Activated T-cell treated with anti-CD3 and anti-CD28 coated beads for 4 hours (primary cell): Measurements from ENCODE around the gene ASTN1.

Source experiments
- DNase-seq: peaks from one replicate; pipeline ENCODE4 v3.0.0-alpha.2; 2020

ASTN1 gene

DNA sequence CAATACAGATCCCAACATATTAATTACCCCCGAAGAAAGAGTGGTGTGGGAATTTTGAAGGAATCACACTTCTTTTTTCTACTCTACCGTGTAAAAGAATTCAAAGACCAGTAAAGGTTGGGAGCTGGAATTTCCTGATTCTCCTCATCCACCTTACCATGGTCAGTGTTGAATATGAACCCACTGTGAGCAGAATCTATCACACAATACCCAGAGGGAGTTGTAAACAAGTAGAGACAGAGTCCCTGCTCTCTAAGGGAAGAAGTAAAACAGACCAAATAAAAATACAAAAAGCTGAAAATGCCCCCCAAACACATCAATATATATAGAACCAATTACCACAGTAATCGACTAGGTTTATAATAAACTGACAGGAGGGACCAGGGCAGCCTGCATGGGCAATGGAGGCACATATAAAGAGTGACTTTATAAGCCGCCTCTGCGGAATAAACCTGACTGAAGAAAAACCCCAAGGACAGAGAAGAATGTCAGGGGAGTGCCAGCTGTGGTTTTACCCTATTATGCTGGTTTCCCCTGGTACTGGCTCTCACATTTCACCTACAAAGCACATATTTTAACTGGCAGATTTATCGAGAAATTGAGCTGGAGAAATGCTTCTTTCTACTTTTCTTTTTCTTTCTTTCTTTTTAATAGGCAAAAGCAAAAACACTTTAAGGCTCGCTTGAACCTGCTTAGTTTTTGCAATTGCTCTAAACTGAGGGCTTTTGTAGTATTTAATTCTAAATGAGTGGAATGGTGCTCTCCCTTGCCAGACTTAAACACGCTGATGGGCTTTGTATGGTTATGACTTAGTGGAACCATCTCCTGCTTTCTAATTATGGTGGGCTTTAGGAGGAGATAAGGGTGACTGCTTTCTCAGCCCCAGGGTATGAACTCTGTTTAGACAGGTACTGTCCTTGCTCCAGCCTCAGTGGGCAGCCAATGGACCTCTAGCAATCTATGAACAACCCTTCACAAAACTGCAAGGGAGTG lies 244.8 kb downstream of the ASTN1 start:
- no peak for DNase-seq

DNA sequence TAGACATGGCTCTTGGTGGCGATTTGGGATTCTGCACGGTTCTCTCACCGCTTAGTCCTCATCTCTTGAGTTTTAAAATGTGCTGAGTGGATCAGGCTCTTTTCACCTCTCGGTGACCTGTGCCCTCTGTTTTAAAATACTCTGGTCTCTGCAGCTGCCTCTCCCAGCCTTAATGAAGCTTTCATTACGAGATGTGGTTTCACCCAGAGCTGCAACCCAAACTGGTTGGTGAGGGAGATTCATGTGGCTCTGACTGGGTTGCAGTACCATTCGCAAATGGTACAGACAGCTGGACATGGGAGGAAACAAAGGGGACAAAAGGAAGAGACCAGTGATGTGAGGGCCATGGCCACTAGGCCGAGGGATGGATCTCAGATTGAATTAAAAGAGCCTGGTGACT lies 258.9 kb downstream of the ASTN1 start:
- DNase-seq, result no peak

DNA sequence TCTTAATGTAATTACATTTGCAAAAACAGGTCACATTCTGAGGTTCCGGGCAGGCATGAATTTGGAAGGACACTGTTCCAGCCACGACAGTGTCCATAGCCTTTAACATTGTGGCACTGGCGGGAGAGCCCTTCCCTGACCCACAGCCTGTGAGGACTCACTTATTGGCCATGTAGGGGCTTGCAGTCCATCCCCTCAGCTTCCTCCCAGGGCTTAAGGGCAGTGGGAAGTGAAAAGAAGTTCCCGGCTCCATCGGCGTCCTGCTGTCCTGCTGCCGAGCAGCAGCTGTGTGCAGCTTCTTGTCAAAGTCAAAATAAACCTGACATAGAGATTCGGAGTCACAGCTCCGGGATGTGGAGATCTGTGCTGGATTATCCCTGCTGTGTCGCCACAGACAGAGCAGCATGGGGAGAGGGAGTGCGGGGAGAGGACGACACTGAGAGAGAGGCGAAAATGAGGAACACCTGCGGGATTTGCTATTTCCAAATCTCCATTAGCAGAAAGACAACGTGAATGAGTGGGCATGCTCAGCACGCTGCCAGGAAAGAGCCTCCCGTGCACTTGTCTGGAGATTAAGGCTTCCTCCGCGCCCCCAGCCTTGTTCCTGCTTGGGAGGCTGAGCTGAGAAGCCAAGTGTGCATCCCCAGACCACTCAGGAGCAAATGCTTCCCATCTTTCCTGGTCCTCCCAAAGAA lies 260.3 kb downstream of the ASTN1 start:
- no peak for DNase-seq

DNA sequence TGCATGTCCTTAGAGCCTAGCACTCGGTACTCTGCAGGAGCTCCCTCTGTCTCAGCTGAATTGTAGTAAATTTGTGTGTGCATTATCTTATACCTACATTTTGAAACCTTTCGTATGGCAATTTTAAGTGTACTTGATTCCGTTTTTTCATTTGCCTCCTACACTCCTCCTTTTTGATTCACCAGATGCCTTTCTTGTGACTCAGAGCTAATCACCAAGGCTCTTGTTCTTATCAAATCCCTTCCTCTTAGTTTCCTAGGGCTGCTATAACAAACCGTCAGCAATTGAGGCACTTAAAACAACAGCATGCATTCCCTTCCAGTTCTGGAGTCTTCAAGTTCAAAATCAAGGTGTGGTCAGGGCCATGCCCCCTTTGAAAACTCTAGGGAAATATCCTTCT lies 261.0 kb downstream of the ASTN1 start:
- DNase-seq, result no peak

DNA sequence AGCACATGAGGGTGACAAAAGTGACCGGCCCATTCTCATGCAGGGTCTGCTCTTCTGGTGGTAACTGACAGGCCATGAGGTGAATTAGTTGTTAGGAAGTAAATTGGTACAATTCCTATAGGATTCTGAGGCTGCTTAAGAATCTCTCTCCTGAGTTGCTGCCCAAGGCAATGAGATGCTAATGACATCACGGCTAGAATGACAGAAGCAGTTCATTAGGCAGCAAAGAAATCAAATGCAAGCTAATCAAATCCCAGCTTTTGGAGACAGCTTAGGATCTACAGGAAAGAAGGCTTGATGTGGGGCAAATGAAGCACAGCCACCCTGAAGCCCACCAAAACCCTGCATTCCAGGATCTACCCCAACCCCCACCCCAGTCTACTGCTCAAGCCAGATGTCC lies 265.2 kb downstream of the ASTN1 start:
- DNase-seq, result no peak

DNA sequence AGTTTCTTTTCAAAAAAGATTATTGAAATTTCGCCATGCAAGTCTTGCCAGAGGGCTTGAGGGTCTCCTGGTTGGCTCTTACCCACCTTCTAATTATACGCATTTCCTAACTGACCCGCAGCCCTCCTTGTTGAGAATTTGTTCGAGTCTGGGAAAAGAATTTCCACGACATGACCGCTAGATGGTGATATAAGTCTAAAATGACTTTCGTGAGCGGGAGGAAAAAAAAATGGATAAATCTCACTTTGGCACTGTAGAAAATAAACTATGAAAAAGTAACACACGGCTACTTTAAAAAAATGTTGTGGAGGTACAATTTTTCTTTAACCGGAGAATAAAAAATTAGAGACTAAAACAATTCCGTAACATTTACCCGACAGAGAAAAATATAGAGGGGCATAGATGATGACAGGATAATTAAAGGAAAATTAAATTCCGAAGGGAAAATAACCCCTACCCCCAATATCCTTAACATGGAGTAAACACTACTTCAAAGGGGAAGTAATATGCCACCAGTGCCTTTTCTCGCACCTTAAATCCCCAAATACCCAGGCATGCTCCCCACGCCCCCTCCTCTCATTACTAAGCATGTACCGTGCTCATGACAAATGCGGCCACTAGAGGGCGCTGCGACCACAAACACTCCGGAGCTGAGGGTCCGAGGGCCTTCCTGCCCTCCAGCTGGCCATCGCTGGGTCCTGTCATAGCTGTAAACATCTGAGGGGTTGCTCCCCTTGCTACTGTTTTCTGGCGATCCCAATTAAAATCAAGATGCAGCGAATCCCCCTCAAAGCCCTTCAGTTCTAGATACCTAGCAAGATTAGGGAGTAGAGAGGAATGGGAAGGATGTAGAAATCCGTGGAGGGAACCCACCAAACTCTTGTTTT lies 266.9 kb downstream of the ASTN1 start:
- no peak for DNase-seq

DNA sequence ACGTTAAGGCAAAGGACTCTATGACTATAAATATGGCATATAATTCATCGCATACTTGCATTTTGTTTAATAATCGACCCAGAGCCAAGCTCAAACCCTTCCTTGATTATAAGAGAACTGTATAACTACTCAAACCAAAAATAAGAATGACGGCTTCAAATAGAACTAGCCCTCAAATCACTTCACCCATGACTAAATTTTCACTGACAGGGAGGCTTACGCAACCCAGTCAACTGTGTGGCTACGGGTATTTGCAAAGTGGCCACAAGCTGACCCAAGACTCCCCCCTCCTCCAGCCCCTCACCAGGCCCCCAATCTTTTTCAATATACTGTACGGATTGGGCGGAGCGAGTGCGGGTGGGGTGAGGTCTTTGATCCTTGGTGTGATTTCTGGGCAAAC lies 268.3 kb downstream of the ASTN1 start:
- DNase-seq, result no peak

DNA sequence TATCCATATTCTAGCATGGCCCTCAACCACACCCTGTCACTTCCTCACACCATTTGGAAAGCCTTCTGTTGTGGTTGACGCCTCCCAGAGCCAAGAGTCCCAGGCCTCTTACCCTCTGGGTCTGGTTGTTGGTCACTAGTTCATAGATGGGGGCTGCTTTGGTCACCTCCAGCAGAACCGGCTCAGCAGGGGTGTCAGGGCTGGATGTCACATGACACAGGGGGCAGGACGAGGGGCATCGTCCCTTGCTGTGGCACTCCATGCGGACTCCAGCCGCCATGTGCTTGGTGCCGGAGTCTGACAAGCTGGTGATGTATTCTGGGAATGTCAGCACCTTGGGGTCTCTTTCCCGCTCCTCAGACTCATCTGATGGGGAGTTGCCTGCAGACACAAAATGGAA lies 270.1 kb downstream of the ASTN1 start:
- no peak for DNase-seq

DNA sequence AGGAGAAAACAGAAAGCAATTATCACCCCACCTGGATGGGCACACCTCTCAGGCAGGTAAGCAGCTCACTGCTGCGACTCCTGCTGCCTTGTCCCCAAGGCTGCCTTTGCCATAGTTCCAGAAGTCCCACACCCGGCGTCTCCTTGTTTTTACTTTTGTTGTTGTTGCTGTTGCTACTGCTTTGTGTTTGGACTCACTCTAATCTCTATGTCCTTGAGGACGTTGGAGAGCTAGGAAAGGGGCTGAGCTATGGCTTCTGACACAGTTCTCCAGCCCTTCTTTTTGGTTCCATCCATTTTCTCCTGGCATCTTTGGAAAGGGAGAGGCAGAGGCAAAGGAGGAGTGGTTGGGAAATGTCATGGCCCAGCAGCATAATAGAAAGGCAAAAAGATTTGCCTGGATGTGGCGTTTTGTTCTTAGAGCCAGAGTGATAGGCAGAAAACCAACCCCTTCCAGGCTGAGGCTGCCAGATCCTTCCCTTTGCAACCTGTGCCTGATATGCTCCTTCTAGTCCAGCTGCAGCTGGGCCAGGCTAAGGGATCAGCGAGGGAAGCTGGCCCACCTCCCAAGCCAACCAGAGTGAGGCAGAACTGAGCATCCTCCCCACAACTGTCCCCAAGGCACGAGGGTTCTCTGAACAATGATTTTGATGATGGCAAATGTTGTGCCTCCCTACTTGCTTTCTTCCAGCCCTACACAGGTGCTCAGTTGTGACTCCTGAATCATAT lies 270.7 kb downstream of the ASTN1 start:
- DNase-seq, result no peak

DNA sequence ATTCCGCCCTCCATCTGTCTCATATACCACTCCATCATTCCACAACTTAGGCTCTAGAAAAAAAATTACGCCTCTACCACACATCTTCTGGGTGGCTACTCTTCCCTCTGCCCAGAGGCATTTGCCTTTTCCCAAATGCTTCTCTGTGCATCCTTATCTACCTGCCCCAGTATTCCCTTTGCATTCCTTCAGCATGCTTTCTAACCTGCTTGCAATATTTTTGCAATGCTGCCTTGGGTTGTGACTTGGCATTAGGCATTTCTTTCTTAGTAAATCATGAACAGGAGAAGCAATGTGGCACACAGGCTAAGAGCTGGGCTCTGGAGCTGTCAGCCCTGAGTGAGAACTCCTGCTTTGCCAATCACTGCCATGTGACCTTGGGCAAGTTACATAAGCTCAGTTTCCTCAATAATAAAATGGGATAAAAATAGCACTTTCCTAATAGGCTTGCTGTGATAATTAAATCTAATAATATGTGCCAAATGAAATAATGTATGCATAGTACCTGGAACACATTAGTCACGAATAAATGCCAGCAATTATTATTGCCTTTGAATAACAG lies 276.0 kb downstream of the ASTN1 start:
- no peak for DNase-seq

DNA sequence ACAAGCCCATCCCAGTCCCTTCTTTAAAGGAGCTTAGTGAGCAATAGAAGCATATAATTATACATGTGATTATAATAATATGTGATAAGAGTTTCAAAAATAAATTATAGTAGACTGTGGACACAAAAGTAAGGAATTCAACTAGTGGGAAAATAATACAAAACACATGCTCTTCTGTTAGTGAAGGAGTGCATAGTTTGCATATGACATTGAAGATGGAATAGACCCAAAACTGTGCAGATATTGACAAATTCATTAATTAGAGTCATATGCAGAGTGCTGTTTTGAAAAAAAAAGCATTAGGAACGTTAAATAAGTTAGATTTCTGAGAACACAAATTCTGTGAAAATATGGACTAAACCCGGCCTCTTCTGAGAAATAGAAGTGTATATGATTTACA lies 278.8 kb downstream of the ASTN1 start:
- no peak for DNase-seq

DNA sequence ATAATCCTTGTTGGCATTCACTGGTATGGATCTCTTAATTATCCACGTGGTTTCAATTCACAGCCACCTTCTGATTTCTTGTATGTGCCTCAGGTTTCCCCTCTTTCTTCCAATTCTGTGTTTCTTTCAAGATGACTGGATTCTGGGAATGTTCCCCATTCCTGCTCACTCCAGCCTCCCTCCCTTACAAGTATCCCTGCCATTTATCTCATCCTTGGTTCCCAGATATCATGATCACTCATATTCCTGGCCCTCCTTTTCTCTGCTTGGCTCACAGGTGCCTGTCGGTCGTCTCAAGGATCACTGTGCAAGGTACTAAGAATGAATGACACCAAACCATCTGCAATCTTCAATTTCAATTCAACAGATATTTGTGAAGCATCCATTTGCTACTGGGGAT lies 279.2 kb downstream of the ASTN1 start:
- no peak for DNase-seq

DNA sequence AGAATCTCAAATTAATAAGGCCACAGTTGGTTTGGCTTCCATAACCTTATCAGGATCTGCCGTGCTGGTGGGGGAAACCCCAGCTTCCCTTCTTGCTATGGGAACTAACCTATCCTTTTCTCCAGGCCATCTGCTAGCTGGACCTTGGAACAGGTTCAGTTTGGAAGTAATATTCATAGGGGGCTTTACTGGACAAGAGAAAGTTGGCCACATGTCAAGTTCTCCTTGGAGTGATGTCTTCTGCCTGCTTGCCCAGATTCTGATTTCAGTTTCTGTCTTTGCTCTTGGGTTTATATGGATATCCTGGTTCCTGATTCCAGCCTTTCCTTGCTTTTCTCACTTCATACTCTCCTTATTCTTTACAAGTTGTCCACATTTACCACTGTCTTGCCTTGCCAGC lies 279.6 kb downstream of the ASTN1 start:
- DNase-seq, result no peak

DNA sequence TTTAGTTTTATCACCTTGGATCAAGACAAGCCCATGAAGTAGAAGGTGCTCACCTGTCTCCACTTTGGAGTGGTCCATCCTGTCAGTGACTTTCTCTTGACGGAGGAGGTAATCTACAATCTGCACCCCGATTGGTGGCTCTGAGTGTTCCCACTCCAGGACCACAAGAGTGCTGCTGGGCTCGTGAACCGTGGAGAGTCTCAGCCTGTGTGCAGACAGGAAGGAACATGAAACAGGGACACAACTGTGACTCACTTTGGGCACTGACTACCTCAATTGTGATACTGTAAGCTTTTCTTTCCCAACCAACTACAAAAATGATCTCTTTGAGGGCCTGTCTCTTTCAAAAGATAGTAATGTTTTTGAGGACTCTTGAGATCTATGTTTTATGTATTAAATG lies 280.2 kb downstream of the ASTN1 start:
- no peak for DNase-seq

DNA sequence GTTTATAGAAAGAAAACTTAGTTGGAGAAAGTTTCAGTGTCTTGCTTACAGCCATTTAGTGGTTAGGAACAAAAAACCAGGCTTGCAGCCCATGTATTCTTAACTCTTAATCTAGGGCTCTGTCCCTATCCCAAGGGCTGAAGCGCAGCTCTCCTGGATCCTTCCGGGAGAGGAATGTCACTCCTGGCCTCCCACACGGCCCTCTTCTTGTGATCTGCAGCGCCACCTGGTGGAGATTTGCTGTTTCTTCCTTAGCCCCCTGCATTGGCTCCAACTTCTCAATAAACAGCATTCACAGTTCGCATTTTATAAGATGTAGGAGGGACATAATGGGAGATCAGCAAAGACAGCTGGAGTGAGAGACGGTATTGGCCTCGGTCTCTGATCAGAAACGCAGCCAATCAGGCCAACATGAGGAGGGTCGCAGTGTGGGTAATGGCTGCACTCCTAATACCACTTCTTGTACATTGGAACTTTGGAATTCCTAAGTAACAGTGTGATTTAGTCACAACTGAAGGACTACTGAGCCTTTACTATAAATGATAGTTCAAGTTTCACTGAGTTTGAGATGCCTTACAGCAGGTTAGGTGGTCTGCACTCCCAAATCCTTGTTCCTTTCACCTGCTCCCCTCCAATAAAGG lies 283.4 kb downstream of the ASTN1 start:
- no peak for DNase-seq

DNA sequence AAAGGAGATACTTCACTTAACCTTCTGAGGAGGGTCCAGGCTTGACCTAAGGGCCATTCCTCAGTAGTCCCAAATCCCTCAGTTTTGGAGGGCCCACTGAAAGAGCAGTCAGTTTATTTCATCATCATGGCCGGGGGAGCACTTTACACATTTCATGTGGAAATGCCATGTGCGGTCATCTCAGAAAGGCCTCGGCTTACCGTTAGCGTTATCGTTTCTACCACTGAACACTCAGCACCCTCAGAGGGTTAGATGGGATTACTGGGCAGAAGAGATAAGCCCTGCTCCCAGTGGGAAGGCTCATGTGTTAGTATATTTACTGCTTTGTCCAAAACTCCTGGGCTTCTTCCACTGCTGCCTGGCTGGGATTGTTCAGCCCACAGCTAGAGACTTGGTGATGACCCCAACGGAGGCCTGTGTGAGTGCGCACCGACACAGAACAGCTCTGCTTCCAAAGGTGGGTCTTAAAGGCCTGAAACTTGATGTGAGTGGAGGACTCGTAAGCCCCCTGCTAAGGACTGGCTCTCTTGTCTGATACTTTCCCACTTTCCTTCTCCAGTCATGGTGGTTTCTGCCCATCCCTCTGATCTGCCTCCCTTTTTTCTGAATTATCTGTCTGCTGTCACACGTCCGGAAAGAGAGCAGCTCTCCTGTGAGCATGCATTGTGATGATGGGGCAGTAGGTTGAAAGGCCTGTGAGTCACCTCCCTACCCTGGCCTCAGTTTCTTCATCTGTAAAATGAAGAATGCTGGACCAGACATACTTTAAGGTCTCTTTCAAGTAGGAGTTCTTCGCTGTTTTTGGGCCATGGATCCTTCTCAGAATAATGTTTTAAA lies 284.5 kb downstream of the ASTN1 start:
- no peak for DNase-seq

DNA sequence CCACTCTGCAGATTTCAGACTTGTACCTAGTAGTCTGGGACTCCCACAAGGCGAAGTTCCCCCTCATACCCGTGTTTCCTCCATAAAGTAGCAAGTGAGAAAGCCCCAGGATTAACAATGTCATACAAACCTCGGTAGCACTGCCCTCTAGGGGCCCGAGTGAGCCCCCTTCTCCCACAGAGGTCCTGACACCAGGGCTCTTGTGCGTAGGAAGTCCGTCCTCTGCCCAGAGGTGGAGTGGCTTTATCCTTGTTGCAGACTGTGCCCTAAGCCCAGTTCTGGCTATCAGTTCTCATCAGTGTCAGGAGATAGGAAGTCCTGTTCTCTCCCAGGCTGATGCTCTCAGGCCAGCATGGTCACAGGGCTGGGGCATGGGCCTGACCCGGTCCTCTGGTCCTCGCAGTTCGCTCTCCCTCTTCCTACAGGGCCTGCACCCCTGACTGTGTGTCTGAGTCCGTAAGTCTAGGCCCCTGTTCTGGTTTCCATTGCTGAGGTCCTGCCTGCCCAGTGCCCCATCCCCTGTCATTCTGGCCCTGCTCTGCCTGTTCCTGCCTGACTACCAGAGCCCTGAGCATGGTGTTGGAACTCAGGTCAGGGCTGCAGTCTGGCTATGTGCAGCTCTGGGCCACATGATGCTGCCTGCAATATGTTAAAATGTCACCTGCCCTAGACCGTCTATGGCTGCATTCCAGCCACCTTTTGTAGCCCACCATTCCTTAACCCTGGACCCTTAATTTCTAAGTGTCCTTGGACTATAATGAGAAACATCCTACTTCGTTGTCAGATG lies 285.6 kb downstream of the ASTN1 start:
- DNase-seq, result no peak

DNA sequence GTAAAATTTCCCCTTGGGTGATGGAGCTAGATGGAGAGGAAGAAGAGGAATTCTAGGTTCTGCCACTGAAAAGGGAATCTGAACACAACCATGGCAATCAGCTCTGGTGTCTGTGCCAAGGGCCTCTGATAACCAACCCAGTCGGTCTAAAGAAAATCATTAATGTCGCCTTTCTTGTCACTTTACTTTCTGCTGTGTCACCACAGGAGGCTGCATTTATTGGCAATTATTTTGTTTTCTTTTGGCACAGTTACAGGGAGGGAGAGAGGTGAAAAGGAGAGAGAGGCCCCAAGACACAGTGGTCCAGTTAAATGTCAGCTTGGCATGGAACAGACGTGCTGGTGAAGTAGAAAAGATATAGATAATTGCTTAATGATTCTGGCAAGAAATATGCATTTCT lies 287.0 kb downstream of the ASTN1 start:
- no peak for DNase-seq

DNA sequence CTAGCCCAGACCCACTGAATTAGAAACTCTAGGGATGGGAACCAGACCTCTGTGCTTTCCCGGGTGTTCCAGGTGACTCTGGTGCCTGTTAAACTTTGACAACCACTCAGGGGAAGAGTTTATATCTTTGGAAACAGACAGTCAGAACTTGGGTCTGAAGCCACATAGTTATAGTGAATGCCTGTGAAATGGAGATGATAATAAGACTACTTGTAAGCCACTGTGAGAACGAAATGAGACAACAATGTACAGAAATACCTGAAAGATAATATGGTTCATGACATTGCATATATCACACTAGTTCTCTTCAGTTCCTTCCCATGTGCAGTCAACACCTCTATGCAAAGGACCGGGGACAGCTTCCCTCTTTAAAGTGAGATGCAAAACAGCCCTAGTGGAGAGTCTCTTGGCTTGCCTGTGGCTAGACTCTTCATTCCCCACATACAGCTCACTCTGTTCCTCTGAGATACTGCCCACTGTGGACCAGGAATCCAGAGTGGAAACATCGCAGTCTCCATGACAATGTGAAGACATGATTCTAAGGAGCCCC lies 287.5 kb downstream of the ASTN1 start:
- no peak for DNase-seq

DNA sequence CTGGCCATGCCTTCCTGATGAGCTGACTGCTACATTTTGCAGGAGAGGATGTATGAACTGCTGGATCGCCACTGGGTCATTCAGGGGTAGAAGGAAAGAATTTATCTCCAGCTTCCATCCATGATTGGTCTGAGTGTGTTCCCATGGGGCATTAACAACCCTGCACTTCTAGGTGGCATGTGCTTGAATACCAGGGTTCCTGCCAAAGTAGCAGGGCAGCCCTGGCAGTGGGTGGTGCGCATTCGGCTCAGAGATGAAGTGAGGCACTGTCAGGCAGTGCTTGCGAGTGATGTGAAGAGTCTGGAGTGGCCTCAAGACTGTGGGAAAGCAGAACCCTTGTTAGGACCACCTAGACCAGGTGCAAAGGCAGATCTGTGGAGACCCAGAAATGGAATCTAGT lies 294.9 kb downstream of the ASTN1 start:
- DNase-seq, result no peak
